Activated CD4-positive, alpha-beta T cell treated with anti-CD3 and anti-CD28 coated beads for 36 hours (primary cell): ENCODE data around the gene UBQLN4. TPM values are rescaled to one million over a fixed set of nuclear protein-coding genes. Genes with fewer than 3 reads are reported as not detected.
"Not testable (repeated sequence)": the region's sequence is repeated elsewhere in the genome, so short reads cannot be mapped to it uniquely, and the experiment has no call there.

Experiments used
- ATAC-seq: fragments of 200-7000 bp; cut with Tn5 transposase; one replicate; pipeline ENCODE4 v1.10.0; 2021; ENCODE audit warnings: mild to moderate bottlenecking, moderate library complexity
- CTCF ChIA-PET: fragments of 350-600 bp; sonication (Branson Sonifier 250); formaldehyde crosslinking; loops from one replicate; lab custom pipeline; 2021; ENCODE audit warnings: antibody characterized with exemption; lab: Charles Lee
- POLR2A ChIA-PET: fragments of 350-600 bp; sonication (Branson Sonifier 250); formaldehyde crosslinking; loops from one replicate; lab custom pipeline; 2021; ENCODE audit warnings: antibody characterized with exemption, inconsistent platforms; lab: Charles Lee
- DNase-seq: peaks from one replicate; pipeline ENCODE4 v3.0.0-alpha.2; 2020
- H3K27ac Mint-ChIP-seq: one replicate; pipeline ENCODE4 v1.8.0; 2021; ENCODE audit warnings: mixed read lengths
- H3K27me3 Mint-ChIP-seq: one replicate; pipeline ENCODE4 v1.8.0; 2021; ENCODE audit warnings: mixed read lengths
- H3K36me3 Mint-ChIP-seq: one replicate; pipeline ENCODE4 v1.8.0; 2021; ENCODE audit warnings: low read depth, mixed read lengths
- H3K4me1 Mint-ChIP-seq: one replicate; pipeline ENCODE4 v1.8.0; 2021; ENCODE audit warnings: mixed read lengths
- H3K4me3 Mint-ChIP-seq: one replicate; pipeline ENCODE4 v1.8.0; 2021; ENCODE audit warnings: mild to moderate bottlenecking, moderate library complexity, mixed read lengths
- H3K9me3 Mint-ChIP-seq: one replicate; pipeline ENCODE4 v1.8.0; 2021; ENCODE audit warnings: low read depth, mixed read lengths
- intact Hi-C, 2 experiments: fragments of 100-400 bp; cut with DNase I in 1 of 2; cut with micrococcal nuclease in 1 of 2; formaldehyde crosslinking; loops; one replicate each; pipeline versions ENCODE4 v1.14.2 to v1.15.1; 2022 to 2024; cut with DNase I, micrococcal nuclease
- total RNA-seq, 2 experiments: library from RNA; stranded (reverse); gene quantifications; one replicate each; pipeline ENCODE4 v1.2.3, GENCODE V29; 2021

Gene UBQLN4
- total RNA-seq, 2 experiments from 2014 or later, result 34.5 to 49.0 TPM

DNA sequence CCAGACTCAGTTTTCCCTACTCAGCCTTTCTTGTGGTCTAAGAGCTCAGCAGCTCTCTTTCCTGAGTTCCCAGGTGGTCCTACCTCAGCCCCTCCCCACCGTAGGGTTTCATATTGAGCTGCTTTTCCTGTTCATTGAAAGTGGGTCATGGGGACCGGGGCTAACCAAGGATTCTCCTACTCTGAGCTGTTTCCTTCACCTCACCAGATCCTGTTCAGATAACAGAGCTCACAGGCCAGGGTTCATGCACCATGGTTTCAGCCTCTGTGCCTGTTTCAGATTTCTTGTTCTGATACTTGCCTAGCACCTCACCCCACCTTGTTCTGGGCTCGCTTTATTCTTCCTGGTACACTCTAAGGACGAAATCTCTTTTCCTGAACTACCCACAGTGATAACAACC is 8.5 kb downstream of the UBQLN4 start:
- no peak overlapping the region for H3K4me3 Mint-ChIP-seq
- peak overlapping the region; percentile 2 for H3K27ac Mint-ChIP-seq
- DNase-seq (no peak), ATAC-seq (no peak)
- H3K9me3 Mint-ChIP-seq, result no peaks in the 10 kb centered on the region
- H3K4me1 Mint-ChIP-seq, result peaks cover 6% of the 10 kb centered on the region
- ChIA-PET POLR2A (no interaction called here), CTCF (interaction anchor here (0.5 to 1.1 kb wide), 5 partner anchors 12 to 292 kb away, joined by 3 to 5 read pairs (median 4); no protein-coding TSS in a partner anchor)
- no peaks in the 10 kb centered on the region for H3K27me3 Mint-ChIP-seq
- intact Hi-C loops, result no loop called here
- H3K36me3 Mint-ChIP-seq, result peaks cover 26% of the 10 kb centered on the region

- CTCF ChIA-PET, result no interaction called here
- H3K4me3 Mint-ChIP-seq, result no peak overlapping the region
- no peak for ATAC-seq
- H3K27ac Mint-ChIP-seq, result no peak overlapping the region
- H3K9me3 Mint-ChIP-seq, result no peaks in the 10 kb centered on the region
- peaks cover 6% of the 10 kb centered on the region for H3K4me1 Mint-ChIP-seq
- no peak for DNase-seq
- intact Hi-C loops, result no loop called here
- no peaks in the 10 kb centered on the region for H3K27me3 Mint-ChIP-seq
- POLR2A ChIA-PET, result no interaction called here
- peaks cover 16% of the 10 kb centered on the region for H3K36me3 Mint-ChIP-seq
Observed at GRCh38 chr1:156042828-156043227, 10.8 kb downstream of the UBQLN4 start.

- ATAC-seq, intact Hi-C loops, POLR2A ChIA-PET, CTCF ChIA-PET, DNase-seq, H3K4me1 Mint-ChIP-seq, H3K27ac Mint-ChIP-seq, H3K27me3 Mint-ChIP-seq, H3K36me3 Mint-ChIP-seq, H3K4me3 Mint-ChIP-seq, H3K9me3 Mint-ChIP-seq: not testable (repeated sequence)
Observed at GRCh38 chr1:156034991-156035390, 18.6 kb downstream of the UBQLN4 start.

DNA sequence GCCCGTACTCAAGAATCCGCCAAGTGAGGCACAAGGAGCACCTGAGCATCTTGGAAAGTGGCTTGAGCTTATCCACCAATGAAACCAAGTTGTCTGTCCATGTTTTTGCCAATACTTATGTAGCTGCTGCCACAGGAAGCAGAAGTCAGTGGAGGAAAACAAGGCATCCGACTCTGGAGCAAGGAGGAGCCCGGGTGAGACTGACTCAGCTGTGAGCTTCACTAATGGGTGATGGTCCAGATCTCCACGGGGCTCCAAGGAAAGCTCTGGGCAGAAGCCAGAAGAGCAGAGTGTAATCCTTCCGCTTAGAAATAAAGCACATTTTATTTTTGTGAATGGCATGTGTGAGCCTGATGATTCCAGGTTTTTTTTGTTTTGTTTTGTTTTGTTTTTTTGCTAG is 20.6 kb downstream of the UBQLN4 start:
- no peak overlapping the region for H3K27ac Mint-ChIP-seq
- intact Hi-C loops, result no loop called here
- no peak overlapping the region for H3K4me3 Mint-ChIP-seq
- DNase-seq, result no peak
- H3K4me1 Mint-ChIP-seq, result peaks cover 3% of the 10 kb centered on the region
- no peaks in the 10 kb centered on the region for H3K9me3 Mint-ChIP-seq
- H3K27me3 Mint-ChIP-seq, result no peaks in the 10 kb centered on the region
- ATAC-seq, result no peak
- ChIA-PET POLR2A (no interaction called here), CTCF (interaction anchor here (0.6 kb wide), 1 partner anchor 99 kb away, joined by 3 read pairs; no protein-coding TSS in a partner anchor)
- peaks cover 3% of the 10 kb centered on the region for H3K36me3 Mint-ChIP-seq

DNA sequence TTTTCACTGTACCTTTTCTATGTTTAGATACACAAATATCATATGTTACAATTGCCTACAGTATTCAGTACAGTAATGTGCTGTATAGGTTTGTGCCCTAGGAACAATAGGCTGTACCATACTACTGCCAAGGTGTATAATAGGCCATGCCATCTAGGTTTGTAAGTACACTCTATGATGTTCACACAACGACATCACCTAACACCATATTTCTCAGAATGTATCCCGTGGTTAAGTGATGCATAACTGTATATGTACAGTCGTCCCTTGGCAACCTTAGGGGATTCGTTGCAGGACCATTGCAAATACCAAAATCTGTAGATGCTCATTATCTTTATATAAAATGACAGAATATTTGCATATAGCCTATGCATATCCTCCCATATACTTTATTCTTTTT is 27.0 kb downstream of the UBQLN4 start:
- no peaks in the 10 kb centered on the region for H3K9me3 Mint-ChIP-seq
- intact Hi-C loops, result loop anchor here (1.0 to 10.0 kb wide), 3 partner anchors 39 to 722 kb away; partner anchors contain the start of genes FDPS (in 1 of the 2) and PKLR (in 1 of the 2)
- peaks cover 4% of the 10 kb centered on the region for H3K27me3 Mint-ChIP-seq
- H3K27ac Mint-ChIP-seq, result no peak overlapping the region
- no peak overlapping the region for H3K4me3 Mint-ChIP-seq
- ChIA-PET POLR2A (no interaction called here), CTCF (interaction anchor here (1.0 kb wide), 1 partner anchor 11 kb away, joined by 3 read pairs; no protein-coding TSS in a partner anchor)
- DNase-seq, result no peak
- H3K36me3 Mint-ChIP-seq, result no peaks in the 10 kb centered on the region
- ATAC-seq, result peak; percentile 78
- no peaks in the 10 kb centered on the region for H3K4me1 Mint-ChIP-seq

- intact Hi-C loops, result loop anchor here (1.0 to 10.0 kb wide), 3 partner anchors 39 to 721 kb away; partner anchors contain the start of genes FDPS (in 1 of the 2) and PKLR (in 1 of the 2)
- DNase-seq (peak; percentile 68), ATAC-seq (peak; percentile 87)
- ChIA-PET POLR2A (interaction anchor here (0.6 kb wide), 1 partner anchor 40 kb away, joined by 3 read pairs; no protein-coding TSS in a partner anchor), CTCF (interaction anchor here (0.6 to 2.2 kb wide), 6 partner anchors 10 to 67 kb away, joined by 3 to 19 read pairs (median 3); partner anchors contain the start of gene UBQLN4)
- Mint-ChIP-seq H3K4me1 (peaks cover 3% of the 10 kb centered on the region), H3K27me3 (peaks cover 4% of the 10 kb centered on the region), H3K27ac (no peak overlapping the region), H3K36me3 (no peaks in the 10 kb centered on the region), H3K9me3 (no peaks in the 10 kb centered on the region), H3K4me3 (no peak overlapping the region)
Observed at GRCh38 chr1:156025876-156026275, 27.7 kb downstream of the UBQLN4 start.

DNA sequence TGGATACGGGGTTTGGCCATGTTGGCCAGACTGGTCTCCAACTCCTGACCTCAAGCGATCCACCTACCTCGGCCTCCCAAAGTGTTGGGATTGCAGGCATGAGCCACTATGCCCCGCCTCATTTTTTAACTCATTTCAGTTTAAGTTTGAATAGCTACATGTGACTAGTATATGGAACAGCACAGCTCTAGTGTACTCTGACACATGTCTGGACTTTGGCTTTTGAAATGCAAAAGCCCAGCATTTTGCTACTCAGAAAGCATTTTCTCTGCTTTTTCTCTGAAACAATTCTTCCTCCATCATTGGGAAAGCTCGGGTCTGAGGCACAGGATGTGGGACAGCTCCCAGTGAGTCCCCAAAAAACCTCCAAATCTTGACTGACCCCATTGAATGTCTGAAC is 28.8 kb downstream of the UBQLN4 start:
- Mint-ChIP-seq H3K27me3 (peaks cover 4% of the 10 kb centered on the region), H3K4me1 (peaks cover 9% of the 10 kb centered on the region), H3K36me3 (peaks cover 7% of the 10 kb centered on the region), H3K4me3 (no peak overlapping the region), H3K9me3 (no peaks in the 10 kb centered on the region), H3K27ac (no peak overlapping the region)
- ATAC-seq (no peak), DNase-seq (no peak)
- CTCF ChIA-PET, result interaction anchor here (0.6 to 2.2 kb wide), 3 partner anchors 42 to 183 kb away, joined by 3 to 19 read pairs (median 5); no protein-coding TSS in a partner anchor
- intact Hi-C loops, result loop anchor here in 1 of 2 experiments (10.0 kb wide), 1 partner anchor 720 kb away; the partner anchor contains the start of genes FDPS and PKLR
- POLR2A ChIA-PET, result interaction anchor here (0.6 kb wide), 1 partner anchor 139 kb away, joined by 7 read pairs; no protein-coding TSS in a partner anchor

DNA sequence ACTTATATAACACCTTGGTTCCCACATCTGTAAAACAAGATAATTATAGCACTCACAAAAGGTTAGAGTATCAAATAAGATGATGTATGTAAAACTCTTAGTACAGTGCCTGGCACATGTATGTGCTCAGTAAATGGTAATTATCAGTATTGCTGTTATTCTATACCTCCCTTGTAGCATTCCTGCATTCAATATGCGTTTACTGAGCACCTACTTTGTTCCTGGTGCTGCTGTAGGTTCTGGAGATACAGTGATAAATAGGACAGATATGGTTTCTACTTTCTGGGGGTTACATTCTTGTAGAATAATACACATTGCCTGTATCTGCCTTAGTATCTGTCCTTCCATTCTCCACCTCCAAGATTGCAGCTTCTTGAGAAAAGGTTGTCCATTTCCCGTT is 31.6 kb downstream of the UBQLN4 start:
- H3K4me1 Mint-ChIP-seq, result peaks cover 20% of the 10 kb centered on the region
- ChIA-PET POLR2A (no interaction called here), CTCF (interaction anchor here (0.8 to 2.5 kb wide), 3 partner anchors 31 to 87 kb away, joined by 3 to 12 read pairs (median 3); partner anchors contain the start of gene UBQLN4)
- no peak for ATAC-seq
- peak overlapping the region; percentile 58 for H3K27ac Mint-ChIP-seq
- intact Hi-C loops, result loop anchor here in 1 of 2 experiments (1.0 to 10.0 kb wide), 4 partner anchors 31 to 717 kb away; partner anchors contain the start of genes FDPS, PKLR and UBQLN4
- H3K4me3 Mint-ChIP-seq, result no peak overlapping the region
- H3K9me3 Mint-ChIP-seq, result no peaks in the 10 kb centered on the region
- H3K27me3 Mint-ChIP-seq, result peaks cover 4% of the 10 kb centered on the region
- DNase-seq, result no peak
- peaks cover 26% of the 10 kb centered on the region for H3K36me3 Mint-ChIP-seq

DNA sequence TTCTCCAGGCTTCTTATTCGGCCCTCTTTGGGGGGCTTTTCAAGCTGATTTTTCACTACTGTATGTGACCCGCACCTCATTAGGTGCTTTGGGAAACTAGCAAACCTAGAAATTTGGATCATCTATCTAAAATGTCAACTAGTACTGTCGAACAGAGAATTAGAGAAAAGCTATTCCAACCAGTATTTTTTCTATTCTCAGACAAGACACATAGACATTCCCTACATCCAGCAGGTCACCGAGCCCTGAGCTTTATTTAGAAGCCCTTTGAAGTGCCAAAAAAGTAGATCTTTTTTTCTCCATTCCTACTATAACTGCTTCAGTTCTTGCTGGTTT is 32.5 kb downstream of the UBQLN4 start:
- peaks cover 32% of the 10 kb centered on the region for H3K36me3 Mint-ChIP-seq
- peaks cover 4% of the 10 kb centered on the region for H3K27me3 Mint-ChIP-seq
- peaks cover 20% of the 10 kb centered on the region for H3K4me1 Mint-ChIP-seq
- POLR2A ChIA-PET, result interaction anchor here (0.5 to 0.6 kb wide), 2 partner anchors 20 to 699 kb away, joined by 3 read pairs; no protein-coding TSS in a partner anchor
- no peak for ATAC-seq
- H3K4me3 Mint-ChIP-seq, result peak overlapping the region; percentile 94
- intact Hi-C loops, result loop anchor here in 1 of 2 experiments (1.0 to 10.0 kb wide), 4 partner anchors 32 to 716 kb away; partner anchors contain the start of genes FDPS, PKLR and UBQLN4
- no peak for DNase-seq
- no peaks in the 10 kb centered on the region for H3K9me3 Mint-ChIP-seq
- CTCF ChIA-PET, result interaction anchor here (0.7 to 2.5 kb wide), 7 partner anchors 11 to 552 kb away, joined by 3 to 12 read pairs (median 3); partner anchors contain the start of gene UBQLN4
- H3K27ac Mint-ChIP-seq, result peak overlapping the region; percentile 96

DNA sequence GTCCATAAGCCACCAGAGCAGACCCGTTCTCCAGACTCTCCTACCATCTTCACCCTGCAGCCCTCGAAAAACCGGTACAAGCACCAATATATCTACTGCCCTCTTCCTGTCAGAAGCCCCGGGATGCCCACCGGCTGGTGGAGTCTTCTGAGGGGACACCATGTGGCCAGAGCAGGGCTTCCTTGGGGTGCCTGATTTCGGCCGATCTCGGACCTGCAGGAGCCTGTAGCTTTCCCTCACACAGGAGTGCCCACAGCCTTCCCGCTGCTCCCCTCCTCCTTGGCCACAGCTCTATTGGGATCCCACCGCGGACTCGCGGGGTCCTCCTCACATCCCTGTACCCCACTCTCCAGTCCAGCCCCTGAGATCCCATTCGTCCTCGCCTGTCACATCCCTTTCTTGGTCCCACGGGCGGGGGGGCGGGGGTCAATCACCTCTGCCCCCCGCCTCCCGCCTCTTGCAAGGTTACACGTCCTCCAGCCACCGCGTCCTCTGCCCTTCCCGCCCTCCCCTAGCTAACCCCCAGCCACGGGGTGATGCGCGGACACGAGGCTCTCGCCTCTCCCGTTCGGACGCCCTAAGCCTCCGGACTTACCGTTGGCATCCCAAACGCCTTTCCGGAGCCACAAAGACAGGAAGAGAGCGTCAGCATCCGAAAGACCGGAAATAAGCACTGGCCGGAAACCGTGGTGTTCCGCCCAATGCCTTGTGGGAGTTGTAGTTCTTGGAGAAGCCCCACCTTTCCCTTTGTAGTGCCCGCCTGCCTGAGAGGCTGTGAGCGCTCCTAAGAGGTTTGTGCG is 33.1 kb downstream of the UBQLN4 start, which contains the start of gene SSR2:
Gene SSR2, minus strand, starts transcription at position 659 of the 800 bp plus-strand sequence. CDS start 784 bp downstream, outside the sequence.
- H3K4me1 Mint-ChIP-seq, result peaks cover 20% of the 10 kb centered on the region
- H3K27me3 Mint-ChIP-seq, result peaks cover 4% of the 10 kb centered on the region
- peaks cover 32% of the 10 kb centered on the region for H3K36me3 Mint-ChIP-seq
- DNase-seq (peak; percentile 92), ATAC-seq (peak; percentile 100)
- ChIA-PET POLR2A (interaction anchor here (0.6 kb wide), 1 partner anchor 206 kb away, joined by 7 read pairs; no protein-coding TSS in a partner anchor), CTCF (interaction anchor here (0.9 to 2.5 kb wide), 5 partner anchors 10 to 86 kb away, joined by 3 to 12 read pairs (median 3); partner anchors contain the start of gene UBQLN4)
- intact Hi-C loops, result loop anchor here (1.0 to 10.0 kb wide), 11 partner anchors 33 to 716 kb away; partner anchors contain the start of genes FDPS (in 1 of the 2), KHDC4 (in 1 of the 2), LAMTOR2 (in 1 of the 2) and MEX3A (in 1 of the 2)
- peak within 1 kb of the TSS; percentile 96 for H3K27ac Mint-ChIP-seq
- no peaks in the 10 kb centered on the region for H3K9me3 Mint-ChIP-seq
- H3K4me3 Mint-ChIP-seq, result peak within 1 kb of the TSS; percentile 94

- intact Hi-C loops, result loop anchor here (1.0 to 10.0 kb wide), 9 partner anchors 34 to 715 kb away; partner anchors contain the start of genes FDPS (in 1 of the 2), KHDC4 (in 1 of the 2), LAMTOR2 (in 1 of the 2) and MEX3A (in 1 of the 2)
- peak overlapping the region; percentile 94 for H3K4me3 Mint-ChIP-seq
- H3K4me1 Mint-ChIP-seq, result peaks cover 20% of the 10 kb centered on the region
- H3K27ac Mint-ChIP-seq, result peak overlapping the region; percentile 96
- POLR2A ChIA-PET, result interaction anchor here (0.6 kb wide), 1 partner anchor 206 kb away, joined by 7 read pairs; no protein-coding TSS in a partner anchor
- CTCF ChIA-PET, result no interaction called here
- no peak for ATAC-seq
- H3K36me3 Mint-ChIP-seq, result peaks cover 32% of the 10 kb centered on the region
- H3K27me3 Mint-ChIP-seq, result no peaks in the 10 kb centered on the region
- no peaks in the 10 kb centered on the region for H3K9me3 Mint-ChIP-seq
- DNase-seq, result no peak
Observed at GRCh38 chr1:156019946-156020292, 33.7 kb downstream of the UBQLN4 start.
